MM.1S (cell line): ENCODE data around the gene INTS11.

Experiments used
- DNase-seq: peaks from one replicate; pipeline ENCODE4 v3.0.0-alpha.2; 2015
- H2AFZ ChIP-seq: fragments of 300-600 bp; sonication (generic); 2 replicates; pipeline ENCODE4 v1.6.0; 2016; ENCODE audit warnings: antibody characterized with exemption, low read length
- H3F3A ChIP-seq: fragments of 300-600 bp; sonication (generic); 2 replicates; pipeline ENCODE4 v1.6.1; 2016; ENCODE audit warnings: mild to moderate bottlenecking, antibody characterized with exemption, low read length, moderate library complexity, mixed read lengths; ENCODE audit not compliant: insufficient read depth
- H3K27ac ChIP-seq: fragments of 300-600 bp; sonication (generic); 2 replicates; pipeline ENCODE4 v1.5.1; 2016; ENCODE audit warnings: mild to moderate bottlenecking, low read length
- H3K27me3 ChIP-seq: fragments of 300-600 bp; sonication (generic); replicated peaks from 2 replicates; pipeline ENCODE4 v1.6.0; 2016; ENCODE audit warnings: low read length; ENCODE audit not compliant: insufficient read depth
- H3K36me3 ChIP-seq: fragments of 300-600 bp; sonication (generic); replicated peaks from 2 replicates; pipeline ENCODE4 v1.6.1; 2016; ENCODE audit warnings: mild to moderate bottlenecking, low read length, mixed read lengths; ENCODE audit not compliant: insufficient read depth
- H3K4me1 ChIP-seq: fragments of 300-600 bp; sonication (generic); 2 replicates; pipeline ENCODE4 v1.6.1; 2016; ENCODE audit warnings: low read length, mixed read lengths
- H3K4me2 ChIP-seq: fragments of 300-600 bp; sonication (generic); 2 replicates; pipeline ENCODE4 v1.6.0; 2016; ENCODE audit warnings: low read depth, low read length
- H3K4me3 ChIP-seq: fragments of 300-600 bp; sonication (generic); 2 replicates; pipeline ENCODE4 v1.5.1; 2016; ENCODE audit warnings: low read length, mixed read lengths
- H3K79me2 ChIP-seq: fragments of 300-600 bp; sonication (generic); 2 replicates; pipeline ENCODE4 v1.6.1; 2016; ENCODE audit warnings: mixed run types, low read length, mixed read lengths
- H3K9ac ChIP-seq: fragments of 300-600 bp; sonication (generic); 2 replicates; pipeline ENCODE4 v1.6.1; 2016; ENCODE audit warnings: low read length, mixed read lengths
- H3K9me2 ChIP-seq: fragments of 300-600 bp; sonication (generic); replicated peaks from 2 replicates; pipeline ENCODE4 v1.6.1; 2016; ENCODE audit warnings: mild to moderate bottlenecking, low read length, mixed read lengths; ENCODE audit not compliant: insufficient read depth
- H3K9me3 ChIP-seq: fragments of 300-600 bp; sonication (generic); replicated peaks from 2 replicates; pipeline ENCODE4 v1.6.1; 2016; ENCODE audit warnings: mild to moderate bottlenecking, low read length, mixed read lengths; ENCODE audit not compliant: insufficient read depth
- H4K20me1 ChIP-seq: fragments of 300-600 bp; sonication (generic); 2 replicates; pipeline ENCODE4 v1.6.1; 2016; ENCODE audit warnings: mild to moderate bottlenecking, low read length, moderate library complexity, mixed read lengths; ENCODE audit not compliant: insufficient read depth
- EZH2 ChIP-seq: fragments of 300-600 bp; sonication (generic); optimal IDR thresholded peaks from 2 replicates; pipeline ENCODE3; 2017; ENCODE audit warnings: low read depth, mild to moderate bottlenecking, antibody characterized with exemption, low read length, mixed read lengths
- EZH2phosphoT487 ChIP-seq: fragments of 300-600 bp; sonication (generic); IDR thresholded peaks from 2 replicates; pipeline ENCODE4 v1.6.1; 2018; ENCODE audit warnings: antibody characterized with exemption, low read length
- TF ChIP-seq, protein P1 (sequence below): fragments of 300-600 bp; sonication (generic); IDR thresholded peaks from 2 replicates; pipeline ENCODE4 v1.5.1; 2016; ENCODE audit warnings: antibody characterized with exemption, low read length, mixed read lengths

The INTS11 gene

DNA sequence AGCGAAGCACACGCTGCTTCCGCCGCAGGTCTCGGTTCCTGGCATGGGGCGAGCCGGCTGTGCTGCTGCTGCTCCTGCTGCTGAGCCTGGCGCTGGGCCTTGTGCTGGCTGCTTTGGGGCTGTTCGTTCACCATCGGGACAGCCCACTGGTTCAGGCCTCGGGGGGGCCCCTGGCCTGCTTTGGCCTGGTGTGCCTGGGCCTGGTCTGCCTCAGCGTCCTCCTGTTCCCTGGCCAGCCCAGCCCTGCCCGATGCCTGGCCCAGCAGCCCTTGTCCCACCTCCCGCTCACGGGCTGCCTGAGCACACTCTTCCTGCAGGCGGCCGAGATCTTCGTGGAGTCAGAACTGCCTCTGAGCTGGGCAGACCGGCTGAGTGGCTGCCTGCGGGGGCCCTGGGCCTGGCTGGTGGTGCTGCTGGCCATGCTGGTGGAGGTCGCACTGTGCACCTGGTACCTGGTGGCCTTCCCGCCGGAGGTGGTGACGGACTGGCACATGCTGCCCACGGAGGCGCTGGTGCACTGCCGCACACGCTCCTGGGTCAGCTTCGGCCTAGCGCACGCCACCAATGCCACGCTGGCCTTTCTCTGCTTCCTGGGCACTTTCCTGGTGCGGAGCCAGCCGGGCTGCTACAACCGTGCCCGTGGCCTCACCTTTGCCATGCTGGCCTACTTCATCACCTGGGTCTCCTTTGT lies 9.2 kb upstream of the INTS11 start:
- Histone ChIP-seq H3K4me3 (no peak overlapping the region), H3F3A (no peaks in the 10 kb centered on the region), H3K36me3 (no peaks in the 10 kb centered on the region), H3K27me3 (no peaks in the 10 kb centered on the region), H3K9ac (no peak overlapping the region), H3K4me1 (no peaks in the 10 kb centered on the region), H3K9me3 (no peaks in the 10 kb centered on the region), H3K79me2 (no peaks in the 10 kb centered on the region), H4K20me1 (no peaks in the 10 kb centered on the region), H2AFZ (no peak overlapping the region), H3K27ac (no peak overlapping the region), H3K9me2 (no peaks in the 10 kb centered on the region), H3K4me2 (no peak overlapping the region)
- no peak for DNase-seq
- no peak for TF ChIP-seq EZH2phosphoT487
- TF ChIP-seq, protein P1, sequence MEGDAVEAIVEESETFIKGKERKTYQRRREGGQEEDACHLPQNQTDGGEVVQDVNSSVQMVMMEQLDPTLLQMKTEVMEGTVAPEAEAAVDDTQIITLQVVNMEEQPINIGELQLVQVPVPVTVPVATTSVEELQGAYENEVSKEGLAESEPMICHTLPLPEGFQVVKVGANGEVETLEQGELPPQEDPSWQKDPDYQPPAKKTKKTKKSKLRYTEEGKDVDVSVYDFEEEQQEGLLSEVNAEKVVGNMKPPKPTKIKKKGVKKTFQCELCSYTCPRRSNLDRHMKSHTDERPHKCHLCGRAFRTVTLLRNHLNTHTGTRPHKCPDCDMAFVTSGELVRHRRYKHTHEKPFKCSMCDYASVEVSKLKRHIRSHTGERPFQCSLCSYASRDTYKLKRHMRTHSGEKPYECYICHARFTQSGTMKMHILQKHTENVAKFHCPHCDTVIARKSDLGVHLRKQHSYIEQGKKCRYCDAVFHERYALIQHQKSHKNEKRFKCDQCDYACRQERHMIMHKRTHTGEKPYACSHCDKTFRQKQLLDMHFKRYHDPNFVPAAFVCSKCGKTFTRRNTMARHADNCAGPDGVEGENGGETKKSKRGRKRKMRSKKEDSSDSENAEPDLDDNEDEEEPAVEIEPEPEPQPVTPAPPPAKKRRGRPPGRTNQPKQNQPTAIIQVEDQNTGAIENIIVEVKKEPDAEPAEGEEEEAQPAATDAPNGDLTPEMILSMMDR: no peak
- TF ChIP-seq EZH2: no peak

DNA sequence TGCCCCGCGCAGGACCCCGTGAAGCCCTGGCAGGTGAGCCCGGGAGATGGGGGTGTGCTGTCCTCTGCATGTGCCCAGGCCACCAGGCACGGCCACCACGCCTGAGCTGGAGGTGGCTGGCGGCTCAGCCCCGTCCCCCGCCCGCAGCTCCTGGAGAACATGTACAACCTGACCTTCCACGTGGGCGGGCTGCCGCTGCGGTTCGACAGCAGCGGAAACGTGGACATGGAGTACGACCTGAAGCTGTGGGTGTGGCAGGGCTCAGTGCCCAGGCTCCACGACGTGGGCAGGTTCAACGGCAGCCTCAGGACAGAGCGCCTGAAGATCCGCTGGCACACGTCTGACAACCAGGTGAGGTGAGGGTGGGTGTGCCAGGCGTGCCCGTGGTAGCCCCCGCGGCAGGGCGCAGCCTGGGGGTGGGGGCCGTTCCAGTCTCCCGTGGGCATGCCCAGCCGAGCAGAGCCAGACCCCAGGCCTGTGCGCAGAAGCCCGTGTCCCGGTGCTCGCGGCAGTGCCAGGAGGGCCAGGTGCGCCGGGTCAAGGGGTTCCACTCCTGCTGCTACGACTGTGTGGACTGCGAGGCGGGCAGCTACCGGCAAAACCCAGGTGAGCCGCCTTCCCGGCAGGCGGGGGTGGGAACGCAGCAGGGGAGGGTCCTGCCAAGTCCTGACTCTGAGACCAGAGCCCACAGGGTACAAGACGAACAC lies 8.5 kb upstream of the INTS11 start:
- no peak overlapping the region for H3K27ac ChIP-seq
- DNase-seq: no peak
- H3K4me3 ChIP-seq: no peak overlapping the region
- TF ChIP-seq, protein P1: no peak
- no peak for TF ChIP-seq EZH2
- TF ChIP-seq EZH2phosphoT487: no peak
- no peaks in the 10 kb centered on the region for H4K20me1 ChIP-seq
- no peak overlapping the region for H3K9ac ChIP-seq
- H3K9me2 ChIP-seq: no peaks in the 10 kb centered on the region
- H3K4me1 ChIP-seq: no peaks in the 10 kb centered on the region
- H2AFZ ChIP-seq: no peak overlapping the region
- no peaks in the 10 kb centered on the region for H3F3A ChIP-seq
- no peak overlapping the region for H3K4me2 ChIP-seq
- no peaks in the 10 kb centered on the region for H3K36me3 ChIP-seq
- no peaks in the 10 kb centered on the region for H3K9me3 ChIP-seq
- no peaks in the 10 kb centered on the region for H3K27me3 ChIP-seq
- no peaks in the 10 kb centered on the region for H3K79me2 ChIP-seq

DNA sequence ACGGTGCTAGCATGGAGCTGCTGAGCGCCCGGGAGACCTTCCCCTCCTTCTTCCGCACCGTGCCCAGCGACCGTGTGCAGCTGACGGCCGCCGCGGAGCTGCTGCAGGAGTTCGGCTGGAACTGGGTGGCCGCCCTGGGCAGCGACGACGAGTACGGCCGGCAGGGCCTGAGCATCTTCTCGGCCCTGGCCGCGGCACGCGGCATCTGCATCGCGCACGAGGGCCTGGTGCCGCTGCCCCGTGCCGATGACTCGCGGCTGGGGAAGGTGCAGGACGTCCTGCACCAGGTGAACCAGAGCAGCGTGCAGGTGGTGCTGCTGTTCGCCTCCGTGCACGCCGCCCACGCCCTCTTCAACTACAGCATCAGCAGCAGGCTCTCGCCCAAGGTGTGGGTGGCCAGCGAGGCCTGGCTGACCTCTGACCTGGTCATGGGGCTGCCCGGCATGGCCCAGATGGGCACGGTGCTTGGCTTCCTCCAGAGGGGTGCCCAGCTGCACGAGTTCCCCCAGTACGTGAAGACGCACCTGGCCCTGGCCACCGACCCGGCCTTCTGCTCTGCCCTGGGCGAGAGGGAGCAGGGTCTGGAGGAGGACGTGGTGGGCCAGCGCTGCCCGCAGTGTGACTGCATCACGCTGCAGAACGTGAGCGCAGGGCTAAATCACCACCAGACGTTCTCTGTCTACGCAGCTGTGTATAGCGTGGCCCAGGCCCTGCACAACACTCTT lies 7.7 kb upstream of the INTS11 start:
- no peak overlapping the region for H3K4me3 ChIP-seq
- no peaks in the 10 kb centered on the region for H3K27me3 ChIP-seq
- H3K79me2 ChIP-seq: peaks cover 2% of the 10 kb centered on the region; the same call in 1 of the 2 replicates
- no peak overlapping the region for H3K4me2 ChIP-seq
- H3K9ac ChIP-seq: no peak overlapping the region
- H2AFZ ChIP-seq: no peak overlapping the region
- H3F3A ChIP-seq: no peaks in the 10 kb centered on the region
- TF ChIP-seq EZH2: no peak
- H3K36me3 ChIP-seq: no peaks in the 10 kb centered on the region
- H3K9me2 ChIP-seq: no peaks in the 10 kb centered on the region
- DNase-seq: no peak
- H3K4me1 ChIP-seq: no peaks in the 10 kb centered on the region
- H3K9me3 ChIP-seq: no peaks in the 10 kb centered on the region
- H4K20me1 ChIP-seq: no peaks in the 10 kb centered on the region
- no peak overlapping the region for H3K27ac ChIP-seq
